Measurements from ENCODE around the gene STK10.
"Not testable (repeated sequence)": the region's sequence is repeated elsewhere in the genome, so short reads cannot be mapped to it uniquely, and the experiment has no call there.

Gene STK10

DNA sequence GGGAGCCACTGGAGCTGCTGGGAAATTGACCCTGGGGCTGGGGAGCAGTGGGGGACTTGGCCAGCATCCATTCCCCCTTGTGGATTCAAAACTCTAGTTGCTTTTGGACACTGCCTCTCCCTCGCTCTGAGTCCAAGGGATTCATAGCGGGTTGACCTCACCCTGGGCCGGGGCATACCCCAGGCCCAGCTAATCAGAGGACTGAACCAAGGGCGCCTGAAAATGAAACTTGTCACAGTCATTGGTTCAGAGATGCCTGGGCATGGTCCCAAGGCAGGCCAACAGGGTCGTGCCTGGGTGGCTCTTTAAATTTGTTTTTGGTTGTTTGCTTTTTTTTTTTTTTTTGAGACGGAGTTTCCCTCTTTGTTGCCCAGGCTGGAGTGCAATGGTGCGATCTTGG, 22.6 kb downstream of the STK10 start:
- no peak for FAIRE-seq

DNA sequence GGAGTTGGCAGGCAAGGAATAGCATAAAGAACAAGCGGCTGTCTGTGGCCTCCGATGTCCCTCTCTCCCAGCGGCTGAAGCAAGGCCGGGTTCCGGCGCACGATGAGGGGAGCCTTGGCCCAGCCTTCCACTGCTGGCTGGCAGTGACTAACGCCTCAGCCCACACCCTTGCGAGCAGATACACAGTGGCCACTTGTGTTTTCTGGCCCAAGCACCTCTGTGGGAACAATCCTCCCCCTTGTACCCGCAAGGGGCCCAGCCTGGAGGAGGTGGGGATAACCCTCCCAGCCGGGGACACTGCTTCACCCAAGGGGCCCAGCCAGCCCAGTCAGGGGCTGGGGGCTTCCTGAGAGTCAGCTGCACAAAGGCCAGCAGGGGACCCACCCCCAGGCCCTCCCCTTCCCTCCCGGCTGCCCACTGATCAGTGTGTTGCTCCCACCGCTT, 23.2 kb downstream of the STK10 start:
- no peak for FAIRE-seq

DNA sequence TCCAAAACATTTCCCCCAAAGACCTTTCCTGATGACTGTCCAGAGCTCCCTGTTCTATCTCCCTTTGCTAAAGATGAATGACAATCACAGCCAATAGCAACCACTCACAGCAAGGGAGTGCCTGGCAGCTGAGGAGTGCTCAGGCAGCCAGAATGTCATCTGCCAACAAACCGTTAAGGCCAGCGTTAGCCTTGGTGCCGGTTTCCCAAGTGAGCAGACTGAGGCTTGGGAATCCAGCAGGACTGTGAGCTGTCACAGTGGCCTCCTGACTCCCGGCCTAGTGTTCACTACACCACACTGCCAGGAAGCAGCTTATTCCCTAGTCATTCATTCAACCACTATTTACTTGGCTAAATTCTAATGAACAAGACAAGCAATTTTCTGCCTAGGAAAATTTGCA, 24.7 kb downstream of the STK10 start:
- FAIRE-seq = no peak

DNA sequence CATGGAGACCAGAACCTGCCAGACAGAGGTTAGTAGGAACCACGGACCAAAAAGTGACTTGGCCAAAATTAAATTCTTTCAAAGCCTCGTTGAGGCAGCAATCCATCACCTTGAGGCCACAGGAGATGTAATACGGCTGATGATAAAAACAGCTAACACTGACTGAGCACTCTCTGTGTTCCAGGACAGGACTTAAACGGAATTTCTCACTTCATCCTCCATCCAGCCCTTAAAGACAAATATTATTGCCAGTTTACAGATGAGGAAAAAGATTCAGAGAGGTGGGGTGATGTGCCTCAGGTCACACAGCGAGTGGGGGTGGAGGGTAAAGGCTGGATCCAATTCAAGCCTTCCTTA, 25.1 kb downstream of the STK10 start:
- FAIRE-seq = no peak

DNA sequence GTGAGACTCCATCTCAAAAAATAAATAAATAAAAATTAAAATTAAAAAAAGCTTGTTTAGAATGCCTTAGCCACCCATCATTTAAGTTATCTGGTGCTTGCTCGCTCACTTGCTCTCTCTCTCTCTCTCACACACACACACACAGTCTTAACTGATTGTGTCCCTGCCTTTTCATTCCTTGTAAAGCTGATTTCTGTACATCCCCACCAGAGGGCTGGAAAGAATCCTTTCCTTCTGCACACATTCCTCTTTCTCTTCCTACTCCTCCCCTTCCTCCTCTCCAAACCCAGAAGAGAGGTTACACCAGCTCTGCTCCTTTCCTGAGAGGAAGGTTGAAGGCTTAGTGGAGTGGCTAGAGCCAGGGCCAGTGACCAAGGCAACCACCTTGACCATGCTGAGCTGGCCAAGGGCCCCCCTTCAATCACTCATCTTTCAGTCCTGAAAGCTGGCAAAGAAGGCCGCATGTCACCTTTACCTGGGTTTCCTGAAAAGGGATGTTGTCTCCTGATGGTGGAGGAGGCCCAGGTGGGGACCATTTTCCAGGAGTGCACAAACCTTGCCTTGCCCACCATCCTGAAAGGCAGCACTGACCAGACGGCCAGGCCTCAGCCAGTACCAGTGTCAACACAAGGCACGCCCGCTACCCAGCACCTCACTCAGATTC, 25.6 kb downstream of the STK10 start:
- no peak for FAIRE-seq

DNA sequence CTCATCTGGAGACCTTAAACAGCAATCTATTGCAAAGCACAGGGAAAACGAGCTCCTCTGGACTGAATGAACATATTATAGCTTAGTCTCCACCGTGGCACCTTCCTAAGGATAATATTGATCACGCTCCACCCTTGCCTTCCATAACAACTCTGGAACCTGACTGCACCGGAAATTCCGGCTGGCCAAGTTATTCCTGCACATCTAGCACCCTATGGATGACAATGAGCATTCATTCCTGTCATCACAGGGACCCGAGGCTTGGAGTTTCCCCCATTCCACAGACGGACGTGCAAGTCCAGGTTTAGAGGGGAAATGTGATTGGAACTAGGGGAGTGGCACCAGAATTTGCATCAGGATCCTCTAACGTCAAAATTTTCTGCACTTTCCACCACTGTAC, 27.5 kb downstream of the STK10 start:
- FAIRE-seq = no peak

DNA sequence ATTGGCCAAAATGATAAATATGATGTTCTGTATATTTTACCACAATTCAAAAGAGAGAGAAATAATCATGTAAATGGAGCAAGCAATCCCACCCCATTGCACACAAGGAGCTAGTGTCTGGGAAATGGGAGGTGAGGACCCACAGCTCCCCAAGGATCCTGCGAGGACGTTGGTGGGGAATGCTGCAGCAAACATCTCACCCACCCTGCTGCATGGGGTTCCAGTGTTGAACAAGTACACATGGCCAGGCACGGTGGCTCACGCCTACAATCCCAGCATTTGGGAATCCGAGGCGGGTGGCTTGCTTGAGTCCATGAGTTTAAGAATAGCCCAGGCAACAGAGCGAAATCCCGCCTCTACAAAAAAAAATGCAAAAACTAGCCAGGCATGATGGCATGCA, 29.0 kb downstream of the STK10 start:
- FAIRE-seq = no peak

DNA sequence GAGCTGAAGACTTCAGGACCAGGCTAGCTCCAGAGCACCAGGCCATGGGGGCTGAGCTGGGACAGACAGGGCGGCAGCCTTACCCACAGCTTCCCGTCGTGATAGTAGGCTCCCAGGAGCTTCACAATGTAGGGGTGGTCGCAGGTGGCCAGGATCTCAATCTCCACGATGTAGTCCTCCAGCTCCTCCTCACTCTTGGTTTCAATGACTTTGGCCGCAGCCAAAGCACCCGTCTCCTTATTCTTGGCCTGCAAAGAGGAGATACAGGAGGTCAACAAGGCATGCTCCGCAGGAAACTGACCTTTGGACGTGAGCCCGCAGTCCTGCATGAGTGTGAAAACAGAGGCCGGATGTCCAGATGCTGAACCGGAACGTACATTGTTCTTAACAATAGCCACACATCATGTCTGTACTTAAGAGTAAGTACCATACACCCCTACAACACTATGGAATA, 31.5 kb downstream of the STK10 start:
- no peak for FAIRE-seq

DNA sequence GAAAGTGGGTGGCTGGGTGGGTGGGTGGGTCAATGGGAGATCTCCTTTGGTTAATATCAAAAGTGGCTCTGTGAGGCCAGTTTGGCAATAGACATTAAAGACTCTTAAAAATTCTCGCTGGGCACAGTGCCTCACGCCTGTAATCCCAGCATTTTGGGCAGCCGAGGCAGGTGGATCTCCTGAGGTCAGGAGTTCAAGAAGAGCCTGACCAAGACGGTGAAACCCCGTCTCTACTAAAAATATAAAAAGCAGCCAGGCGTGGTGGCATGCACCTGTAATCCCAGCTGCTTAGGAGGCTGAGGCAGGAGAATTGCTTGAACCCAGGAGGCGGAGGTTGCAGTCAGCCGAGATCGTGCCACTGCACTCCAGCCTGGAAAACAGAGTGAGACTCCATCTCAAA, 32.9 kb downstream of the STK10 start:
- not testable (repeated sequence) for FAIRE-seq

DNA sequence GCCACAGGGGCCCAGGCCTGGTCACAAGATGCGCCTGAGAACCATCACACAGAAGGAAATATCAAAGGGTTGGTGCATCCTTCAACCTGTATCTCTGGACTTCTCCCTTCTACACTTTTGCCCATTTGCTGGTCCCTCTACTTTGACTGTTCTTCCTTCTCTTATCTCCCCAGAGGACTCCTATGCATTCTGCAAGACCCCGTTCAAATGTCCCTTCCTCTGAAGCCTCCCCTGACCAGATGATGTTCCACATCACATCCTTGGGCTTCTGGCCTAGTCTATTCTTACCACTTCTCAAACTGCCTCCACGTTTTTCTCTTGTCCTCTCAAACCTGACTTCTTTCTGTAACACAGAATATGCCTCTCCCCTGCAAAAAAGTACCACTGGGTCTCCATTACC, 34.3 kb downstream of the STK10 start:
- no peak for FAIRE-seq

DNA sequence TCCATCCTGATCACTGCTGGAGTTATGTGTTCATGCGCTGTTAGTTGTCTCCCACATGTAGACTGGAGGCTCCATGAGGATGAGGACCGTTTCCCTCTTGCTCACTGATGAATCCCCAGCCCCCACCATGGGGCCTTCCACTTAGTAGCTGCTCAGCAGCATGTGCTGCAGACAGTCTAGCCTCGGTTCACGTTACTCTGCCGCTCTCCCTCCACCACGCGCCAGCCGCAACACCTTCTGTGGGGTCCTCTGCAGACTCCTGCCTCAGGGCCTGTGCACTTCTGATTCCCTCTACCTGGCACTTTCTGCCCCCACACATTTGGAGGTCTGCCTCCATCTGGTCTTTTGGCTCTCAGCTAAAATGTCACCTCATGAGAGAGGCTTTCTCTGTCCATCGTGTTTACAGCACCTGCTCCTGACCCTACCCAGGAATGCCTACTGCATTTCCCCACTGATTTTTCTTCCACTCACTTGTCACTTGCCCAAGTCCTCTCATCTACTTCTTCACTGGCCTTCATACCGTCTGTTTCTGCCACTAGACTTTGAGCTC, 36.3 kb downstream of the STK10 start:
- no peak for FAIRE-seq

DNA sequence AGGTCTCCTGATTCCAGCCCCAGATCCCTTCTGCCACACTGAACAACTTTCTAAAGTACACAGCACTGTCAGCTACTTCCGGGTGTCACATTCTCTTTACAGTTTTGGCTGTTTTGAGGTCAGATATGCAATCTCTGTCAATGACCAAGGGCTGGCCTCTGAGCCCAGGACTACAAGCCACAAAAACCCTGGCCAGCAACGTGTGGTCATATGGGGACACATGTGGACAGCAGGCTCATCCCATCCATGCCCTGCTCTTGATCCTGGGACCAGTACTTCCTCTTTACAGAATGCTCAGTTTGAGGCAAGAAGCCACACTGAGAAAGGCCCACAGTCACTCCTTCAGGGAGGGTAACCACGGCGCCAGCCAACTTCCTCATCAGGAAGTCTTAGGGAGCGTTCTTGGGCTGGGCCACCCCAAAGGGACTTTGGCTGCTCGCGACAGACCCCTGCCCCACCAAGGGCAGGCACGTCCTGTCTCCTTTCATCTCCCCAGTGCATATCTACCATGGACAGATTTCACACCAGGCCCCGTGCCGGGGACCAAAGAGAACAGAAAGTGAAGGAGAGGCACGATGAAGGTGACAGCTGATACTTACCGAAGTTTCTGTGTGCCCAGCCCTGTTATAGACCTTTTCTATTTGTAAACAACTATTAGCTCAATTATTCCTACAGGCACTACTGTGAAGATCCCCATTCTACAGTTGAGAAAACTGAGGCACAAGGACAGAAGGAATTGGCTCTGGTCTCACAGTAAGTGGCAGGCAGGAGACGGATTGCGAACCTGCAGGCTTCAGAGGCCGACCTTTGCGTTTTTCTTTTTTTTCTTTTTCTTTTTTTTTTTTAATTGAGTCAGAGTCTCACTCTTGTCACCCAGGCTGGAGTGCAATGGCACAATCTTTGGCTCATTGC, 37.3 kb downstream of the STK10 start:
- FAIRE-seq = no peak

DNA sequence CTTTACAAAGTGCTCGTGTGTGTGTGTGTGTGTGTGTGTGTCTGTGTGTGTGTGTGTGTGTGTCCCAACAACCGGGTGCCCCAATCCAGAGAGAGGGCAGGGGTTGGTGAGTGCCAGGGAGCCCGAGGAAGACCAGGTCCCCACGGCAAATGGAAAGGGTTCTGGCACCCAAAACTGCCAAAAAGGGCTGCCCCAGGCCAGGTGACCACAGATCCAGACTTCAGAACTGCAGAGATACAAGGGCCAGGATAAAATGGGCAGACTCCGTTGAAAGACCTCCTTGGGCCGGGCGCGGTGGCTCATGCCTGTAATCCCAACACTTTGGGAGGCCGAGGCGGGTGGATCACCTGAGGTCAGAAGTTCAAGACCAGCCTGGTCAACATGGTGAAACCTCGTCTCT, 38.5 kb downstream of the STK10 start:
- not testable (repeated sequence) for FAIRE-seq

DNA sequence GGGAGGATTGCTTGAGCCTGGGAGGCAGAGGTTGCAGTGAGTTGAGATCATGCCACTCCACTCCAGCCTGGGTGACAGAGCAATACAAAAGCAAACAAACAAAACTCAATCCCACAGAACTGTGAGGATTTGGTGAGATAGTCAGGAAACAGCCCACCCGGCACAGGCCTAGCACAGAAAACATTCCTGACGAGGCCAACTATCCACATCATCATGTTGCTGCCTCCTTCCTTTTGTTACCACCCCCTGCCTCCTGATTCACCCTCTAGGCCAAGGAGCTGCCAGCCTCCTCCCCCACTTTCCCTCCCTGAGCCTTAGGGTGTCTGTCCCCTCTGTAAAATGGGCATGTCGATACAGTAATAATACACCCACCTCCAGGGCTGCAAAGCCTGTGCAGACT, 39.0 kb downstream of the STK10 start:
- FAIRE-seq = no peak

DNA sequence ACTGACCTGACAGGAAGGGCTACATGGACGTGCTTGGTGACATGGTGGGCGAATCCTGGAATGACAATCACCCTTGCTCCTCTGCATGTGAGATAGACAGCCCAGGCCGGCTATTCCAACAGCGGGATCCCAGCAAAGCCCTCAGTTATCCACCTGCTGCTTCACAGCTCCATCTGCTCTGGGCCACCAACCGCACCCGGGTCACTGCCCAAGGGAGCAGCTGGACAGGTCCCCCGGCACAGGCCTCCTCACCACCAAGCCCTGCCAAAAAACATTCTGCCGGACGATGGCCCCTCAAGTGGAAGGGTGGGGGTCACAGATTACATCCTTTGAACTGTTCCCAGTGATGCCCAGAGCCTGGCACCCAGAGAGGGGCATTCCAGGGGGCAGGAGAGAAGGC, 39.6 kb downstream of the STK10 start:
- no peak for FAIRE-seq

DNA sequence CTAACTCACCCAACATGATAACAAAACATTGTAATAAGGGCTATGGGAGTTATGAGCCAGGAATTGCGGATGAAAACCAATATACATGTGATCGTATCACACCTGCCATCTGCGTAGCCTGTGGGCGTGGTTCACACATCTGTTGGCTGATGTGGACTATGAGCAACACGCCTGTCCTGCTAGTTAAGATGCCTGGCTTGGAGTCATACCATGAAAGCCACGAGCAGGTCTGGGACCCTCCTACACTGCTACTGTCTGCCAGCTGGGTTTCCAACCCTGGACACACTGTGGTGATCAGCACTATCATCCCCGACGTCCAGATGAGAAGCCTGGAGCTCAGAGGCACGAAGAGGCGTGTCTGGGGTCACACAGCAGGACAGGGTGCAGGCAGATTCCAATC, 40.2 kb downstream of the STK10 start:
- no peak for FAIRE-seq

DNA sequence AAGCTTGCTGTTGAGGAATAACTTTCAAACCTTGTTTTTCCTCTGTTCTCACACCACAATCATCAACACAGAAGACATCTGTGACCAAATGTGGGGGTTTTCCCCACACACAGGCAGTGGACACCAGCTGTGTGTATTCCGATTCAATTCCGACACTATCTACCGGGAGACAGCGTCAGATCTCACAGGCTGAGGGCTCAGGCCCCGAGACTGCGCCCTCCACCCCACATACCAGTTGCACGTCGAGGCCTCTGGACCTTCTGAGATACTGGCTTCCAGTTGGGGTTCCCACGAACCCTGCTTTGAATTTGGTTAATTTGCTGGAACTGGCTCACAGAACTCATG, 41.3 kb downstream of the STK10 start:
- FAIRE-seq = no peak

DNA sequence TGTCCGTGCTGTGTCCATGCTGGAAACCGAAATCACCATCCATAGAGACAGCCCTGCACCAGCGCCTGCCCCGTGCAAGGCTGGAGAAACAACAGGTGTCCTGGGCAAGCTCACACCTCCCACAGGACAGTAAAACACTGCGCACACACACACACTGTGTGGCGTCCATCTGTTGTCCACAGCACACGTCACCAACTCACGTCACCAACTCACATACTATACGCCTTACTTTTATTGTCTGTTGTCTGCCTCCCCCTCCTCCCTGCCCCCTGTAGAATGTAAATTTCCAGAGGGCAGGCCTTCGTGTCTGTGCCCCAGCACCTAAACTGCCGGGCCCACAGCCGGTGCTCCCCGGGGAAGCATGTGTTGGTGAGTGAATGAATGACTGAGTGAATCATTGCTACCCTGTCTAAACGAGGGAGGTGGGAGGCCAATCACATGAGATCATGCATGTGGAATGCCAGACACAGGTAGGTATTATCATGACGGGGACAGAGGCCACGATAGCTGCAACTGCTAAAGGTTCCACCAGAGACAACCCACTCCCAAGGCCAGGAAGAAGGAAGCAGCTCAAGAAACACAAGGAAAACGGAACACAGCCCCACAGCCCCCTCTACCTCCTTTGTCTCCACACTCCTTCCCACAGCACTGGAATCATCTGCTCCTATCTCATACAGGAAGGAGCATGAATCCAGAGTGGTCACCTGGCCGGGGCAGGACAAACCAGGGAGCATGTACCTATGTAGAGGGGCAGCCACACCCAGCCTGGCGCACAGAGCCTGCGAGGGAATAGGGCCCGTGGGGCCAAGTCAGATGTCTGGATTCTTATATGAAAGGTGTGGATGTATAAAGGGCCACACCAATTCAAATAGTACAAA, 41.9 kb downstream of the STK10 start:
- FAIRE-seq = no peak

DNA sequence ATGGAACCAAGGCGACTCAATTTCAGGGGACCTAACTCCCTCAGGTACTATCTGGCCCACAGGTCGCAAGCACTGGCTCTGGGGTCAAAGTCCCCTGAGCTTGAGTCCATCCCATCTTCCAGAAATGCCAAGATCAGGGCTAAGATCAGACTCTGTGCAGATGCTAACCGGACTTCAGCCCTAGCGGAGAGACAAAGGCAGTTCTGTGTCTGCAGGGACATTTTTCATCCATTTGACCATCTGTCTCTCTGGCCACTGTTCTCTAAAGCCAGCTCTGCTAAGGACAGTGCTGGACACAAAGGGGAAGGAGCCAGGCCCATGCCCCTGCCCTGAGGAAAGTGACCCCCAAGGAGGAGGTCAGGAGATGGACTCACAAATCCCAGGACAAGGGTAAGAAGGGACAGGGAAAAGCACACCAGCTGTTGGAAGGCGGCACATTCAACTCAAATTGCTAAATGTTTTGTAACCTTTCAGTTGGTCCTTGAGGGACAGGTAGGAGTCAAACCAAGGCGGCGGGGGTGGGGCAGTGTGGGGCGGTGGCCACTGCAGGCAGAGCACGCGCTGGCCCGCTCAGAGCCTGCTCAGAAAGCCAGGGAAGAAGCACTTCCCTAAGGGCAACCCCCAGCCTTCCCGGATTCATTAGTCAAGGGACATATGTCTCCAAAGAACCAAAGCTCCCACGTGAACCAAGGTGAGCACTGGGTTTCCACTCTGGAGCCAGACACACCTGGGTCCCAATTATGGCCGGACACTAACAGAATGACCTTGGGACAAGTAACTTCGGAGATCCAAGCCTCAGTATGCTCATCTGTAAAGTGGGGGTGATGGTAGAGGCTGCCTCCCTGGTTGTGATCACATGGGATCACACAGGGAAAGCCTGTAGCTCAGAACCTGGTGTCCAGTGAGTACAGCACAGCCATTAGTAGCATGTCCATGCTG, 42.8 kb downstream of the STK10 start:
- no peak for FAIRE-seq

DNA sequence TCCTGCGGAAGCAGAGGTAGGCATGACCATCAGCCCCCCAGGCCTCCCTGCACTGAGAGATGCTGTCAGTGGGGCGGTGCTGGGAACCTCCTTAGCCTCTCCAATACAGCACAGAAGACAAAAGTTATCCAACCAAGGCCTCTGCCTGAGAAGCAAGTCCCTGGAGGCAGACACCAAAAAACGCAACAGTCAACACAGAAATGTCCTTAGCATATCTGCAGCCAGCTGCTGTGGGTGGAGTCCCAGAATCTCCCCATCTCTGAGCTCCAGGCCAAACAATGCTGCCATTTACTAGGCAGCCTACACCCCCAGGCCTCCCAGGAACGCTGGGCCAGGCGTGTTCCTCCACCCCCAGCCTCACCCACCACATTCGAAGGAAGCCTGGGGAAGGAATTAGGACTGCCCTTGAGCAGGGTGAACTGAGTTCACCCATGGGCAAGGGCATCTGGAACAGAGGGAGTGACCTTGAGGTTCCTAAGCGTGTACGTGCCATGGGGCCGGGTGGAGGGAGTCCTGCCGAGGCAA, 43.7 kb downstream of the STK10 start:
- no peak for FAIRE-seq

DNA sequence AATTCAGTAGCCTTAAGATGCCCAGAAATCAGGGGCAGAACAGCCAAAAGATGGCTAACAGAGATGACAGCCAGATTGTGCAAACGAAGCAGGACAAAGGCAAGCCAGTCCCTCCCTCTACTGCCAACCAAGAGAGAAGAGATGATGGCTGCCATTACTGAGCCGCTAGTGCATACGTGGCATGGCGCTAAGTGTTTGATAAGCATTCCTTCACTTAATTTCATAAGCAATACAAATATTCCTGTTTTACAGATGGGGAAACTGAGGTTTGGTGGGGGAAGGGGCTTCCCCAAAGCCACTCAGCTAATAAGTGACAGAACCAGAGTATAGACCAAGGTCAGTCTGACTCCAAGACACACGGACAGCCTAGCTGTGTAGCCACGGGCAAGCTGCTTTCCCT, 44.1 kb downstream of the STK10 start:
- no peak for FAIRE-seq

Measured in endometrium (tissue), 2 donors.